IPS-15b (cell line): ENCODE measurements around the gene OS9.

Experiments used
- H3K27me3 ChIP-seq: one replicate; pipeline ENCODE4 v1.6.1; 2013; ENCODE audit warnings: low read length; ENCODE audit not compliant: control insufficient read depth, insufficient read depth
- H3K36me3 ChIP-seq: one replicate; pipeline ENCODE4 v1.6.1; 2013; ENCODE audit warnings: low read length; ENCODE audit not compliant: control insufficient read depth, insufficient read depth
- H3K4me1 ChIP-seq: one replicate; pipeline ENCODE4 v1.6.1; 2013; ENCODE audit warnings: mild to moderate bottlenecking, low read length; ENCODE audit not compliant: control insufficient read depth, insufficient read depth
- H3K4me3 ChIP-seq: one replicate; pipeline ENCODE4 v1.5.1; 2013; ENCODE audit warnings: low read depth, low read length
- H3K9ac ChIP-seq: one replicate; pipeline ENCODE4 v1.6.1; 2013; ENCODE audit warnings: low read depth, mild to moderate bottlenecking, low read length
- H3K9me3 ChIP-seq: one replicate; pipeline ENCODE4 v1.6.1; 2013; ENCODE audit warnings: mild to moderate bottlenecking, low read length; ENCODE audit not compliant: control insufficient read depth, insufficient read depth

Gene OS9

GRCh38 chr12:57761391-57761998, 67.6 kb downstream of the OS9 start:
- Histone ChIP-seq H3K27me3 (peaks cover 74% of the 10 kb centered on the region), H3K9me3 (no peaks in the 10 kb centered on the region), H3K9ac (no peak overlapping the region), H3K4me1 (peaks cover 9% of the 10 kb centered on the region), H3K4me3 (no peak overlapping the region), H3K36me3 (peaks cover 5% of the 10 kb centered on the region)

GRCh38 chr12:57762463-57762862, 68.5 kb downstream of the OS9 start:
- Histone ChIP-seq H3K27me3 (peaks cover 74% of the 10 kb centered on the region), H3K9me3 (no peaks in the 10 kb centered on the region), H3K36me3 (peaks cover 5% of the 10 kb centered on the region), H3K9ac (no peak overlapping the region), H3K4me1 (peaks cover 12% of the 10 kb centered on the region), H3K4me3 (no peak overlapping the region)

GRCh38 chr12:57763881-57764661, 70.1 kb downstream of the OS9 start:
- H3K36me3 ChIP-seq: peaks cover 8% of the 10 kb centered on the region
- peaks cover 14% of the 10 kb centered on the region for H3K4me1 ChIP-seq
- H3K9me3 ChIP-seq: no peaks in the 10 kb centered on the region
- peak overlapping the region; percentile 12 for H3K9ac ChIP-seq
- peak overlapping the region; percentile 89 for H3K4me3 ChIP-seq
- H3K27me3 ChIP-seq: peaks cover 67% of the 10 kb centered on the region

- H3K4me1 ChIP-seq: peaks cover 14% of the 10 kb centered on the region
- peak overlapping the region; percentile 60 for H3K9ac ChIP-seq
- peak overlapping the region; percentile 89 for H3K4me3 ChIP-seq
- H3K36me3 ChIP-seq: peaks cover 10% of the 10 kb centered on the region
- H3K9me3 ChIP-seq: no peaks in the 10 kb centered on the region
- H3K27me3 ChIP-seq: peaks cover 65% of the 10 kb centered on the region
Observed at GRCh38 chr12:57764662-57765002, 70.7 kb downstream of the OS9 start.

DNA sequence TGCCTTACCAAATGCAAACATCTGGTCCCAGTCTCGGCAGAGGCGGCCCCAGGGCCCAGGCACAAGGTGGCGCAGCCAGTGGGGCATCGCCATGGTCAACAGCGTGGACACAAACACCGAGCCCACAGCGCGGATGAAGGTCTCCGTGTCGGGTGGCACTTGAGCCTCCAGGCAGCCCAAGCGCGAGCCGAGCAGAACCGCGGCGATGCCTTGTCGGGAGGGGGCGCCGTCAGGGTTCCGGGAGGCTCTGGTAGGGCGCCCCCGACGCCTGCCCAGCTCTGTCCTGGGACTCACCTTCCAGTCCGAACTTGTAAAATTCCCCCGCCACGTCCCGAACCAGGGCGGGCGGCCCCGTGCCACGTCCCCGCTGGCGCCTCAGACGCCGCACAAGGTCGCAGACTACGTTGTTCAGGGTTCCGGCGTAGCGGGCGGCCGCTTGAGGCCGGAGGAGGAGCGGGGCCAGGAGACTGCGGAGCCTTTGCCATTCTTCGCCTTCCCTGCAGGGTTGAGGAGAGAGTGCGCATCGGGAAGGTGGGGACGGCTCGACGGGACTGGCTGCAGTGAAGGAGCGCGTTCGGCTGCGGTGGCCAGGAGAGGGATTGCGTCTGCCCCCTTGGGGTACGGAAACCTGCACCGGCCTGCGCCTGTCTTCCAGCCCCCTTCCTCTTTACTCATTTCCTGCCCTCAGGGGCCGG, 71.2 kb downstream of the OS9 start:
- H3K9ac ChIP-seq: peak overlapping the region; percentile 60
- H3K4me1 ChIP-seq: peaks cover 14% of the 10 kb centered on the region
- H3K9me3 ChIP-seq: no peaks in the 10 kb centered on the region
- H3K27me3 ChIP-seq: peaks cover 65% of the 10 kb centered on the region
- peak overlapping the region; percentile 89 for H3K4me3 ChIP-seq
- peaks cover 12% of the 10 kb centered on the region for H3K36me3 ChIP-seq

DNA sequence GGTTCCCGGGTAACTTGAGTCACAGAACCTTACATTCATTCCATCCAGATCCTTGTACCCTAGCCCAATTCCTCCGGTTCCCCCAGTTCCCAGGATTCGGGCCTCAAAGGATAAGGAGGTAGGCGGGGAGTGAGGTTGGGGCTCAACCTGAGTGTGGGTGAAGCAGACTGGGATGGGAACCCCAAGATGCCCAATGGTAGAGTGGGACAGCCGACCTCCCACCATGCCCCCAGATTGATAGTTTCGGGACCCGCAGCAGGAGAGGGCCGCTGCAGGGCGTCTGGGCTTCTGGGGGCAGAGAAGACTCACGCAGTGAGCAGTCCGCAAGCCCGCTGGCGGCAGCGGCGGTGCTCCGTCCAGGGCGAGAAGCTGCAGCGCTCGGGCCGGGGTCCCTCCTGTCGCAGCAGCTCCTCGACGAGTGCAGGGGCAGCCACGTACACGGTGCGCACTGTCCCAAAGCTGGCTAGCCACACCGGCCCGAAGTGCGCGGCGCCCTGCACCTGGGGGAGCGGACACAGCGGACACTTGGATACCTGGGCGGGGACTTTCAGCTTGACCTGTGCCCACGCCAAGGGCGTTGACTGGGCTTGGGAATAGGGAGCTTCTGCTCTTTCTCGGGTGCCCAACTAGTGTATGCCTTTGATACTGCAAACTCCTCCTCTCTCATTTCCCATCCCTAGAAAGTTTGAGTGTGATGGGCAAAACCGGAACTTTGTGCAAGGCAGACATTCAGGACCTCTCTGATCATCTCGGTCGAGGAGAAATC, 71.9 kb downstream of the OS9 start:
- no peaks in the 10 kb centered on the region for H3K9me3 ChIP-seq
- H3K36me3 ChIP-seq: peaks cover 12% of the 10 kb centered on the region
- H3K9ac ChIP-seq: no peak overlapping the region
- peaks cover 14% of the 10 kb centered on the region for H3K4me1 ChIP-seq
- H3K27me3 ChIP-seq: peaks cover 65% of the 10 kb centered on the region
- peak overlapping the region; percentile 89 for H3K4me3 ChIP-seq

DNA sequence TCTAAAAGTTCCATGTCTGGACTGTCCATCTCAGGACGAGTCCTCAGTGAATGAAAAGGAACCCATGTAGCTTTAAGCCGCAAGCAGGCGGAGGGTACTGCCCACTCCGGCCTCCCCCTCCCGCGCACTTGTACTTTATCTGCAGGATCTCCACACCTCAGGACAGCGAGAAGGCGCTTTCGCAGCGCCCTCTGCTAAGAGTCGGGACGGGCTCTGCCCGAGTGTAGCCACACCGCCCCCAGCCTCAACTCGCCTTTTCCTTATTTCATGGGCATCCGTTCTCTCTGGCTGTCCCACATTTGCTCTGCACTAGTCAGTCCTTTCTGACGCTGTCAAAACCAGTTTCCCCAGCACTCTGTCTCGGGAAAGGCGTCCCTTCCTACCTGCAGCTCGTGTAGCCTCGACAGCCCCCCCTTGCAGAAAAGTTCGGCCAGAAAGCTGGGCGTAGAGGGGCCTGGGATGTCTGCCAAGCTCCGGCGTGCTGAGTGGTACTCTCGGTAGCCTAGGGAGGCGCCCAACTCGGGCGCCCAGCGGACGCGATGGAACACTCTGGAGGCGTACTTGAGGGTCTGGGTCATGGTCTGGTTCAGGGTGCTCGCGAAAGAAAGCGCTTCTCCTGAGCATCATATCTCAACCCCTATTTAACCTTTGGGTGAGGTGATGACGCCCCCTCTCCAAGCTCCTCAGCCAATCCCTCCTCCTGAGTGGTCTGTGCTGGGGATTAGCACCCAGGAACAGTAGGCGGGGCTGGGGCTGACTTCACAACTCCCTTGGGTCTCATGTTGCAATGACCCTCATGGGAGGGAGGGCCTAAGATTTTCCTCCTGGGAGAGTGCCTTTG, 72.8 kb downstream of the OS9 start, which contains the start of gene CYP27B1:
TSS of gene CYP27B1 (minus strand) at position 615 of the 841 bp plus-strand sequence. CDS start at position 578, 37 bp downstream.
- no peak within 1 kb of the TSS for H3K9ac ChIP-seq
- peaks cover 59% of the 10 kb centered on the region for H3K27me3 ChIP-seq
- no peaks in the 10 kb centered on the region for H3K9me3 ChIP-seq
- H3K36me3 ChIP-seq: peaks cover 12% of the 10 kb centered on the region
- H3K4me1 ChIP-seq: peaks cover 14% of the 10 kb centered on the region
- H3K4me3 ChIP-seq: peak within 1 kb of the TSS; percentile 89

- Histone ChIP-seq H3K9ac (no peak overlapping the region), H3K36me3 (peaks cover 12% of the 10 kb centered on the region), H3K27me3 (peaks cover 56% of the 10 kb centered on the region), H3K4me1 (peaks cover 14% of the 10 kb centered on the region), H3K9me3 (no peaks in the 10 kb centered on the region), H3K4me3 (peak overlapping the region; percentile 89)
Observed at GRCh38 chr12:57767305-57767698, 73.4 kb downstream of the OS9 start.

GRCh38 chr12:57767876-57768275, 73.9 kb downstream of the OS9 start:
- Histone ChIP-seq H3K27me3 (peaks cover 50% of the 10 kb centered on the region), H3K36me3 (peaks cover 12% of the 10 kb centered on the region), H3K4me1 (peaks cover 14% of the 10 kb centered on the region), H3K4me3 (no peak overlapping the region), H3K9me3 (no peaks in the 10 kb centered on the region), H3K9ac (no peak overlapping the region)

DNA sequence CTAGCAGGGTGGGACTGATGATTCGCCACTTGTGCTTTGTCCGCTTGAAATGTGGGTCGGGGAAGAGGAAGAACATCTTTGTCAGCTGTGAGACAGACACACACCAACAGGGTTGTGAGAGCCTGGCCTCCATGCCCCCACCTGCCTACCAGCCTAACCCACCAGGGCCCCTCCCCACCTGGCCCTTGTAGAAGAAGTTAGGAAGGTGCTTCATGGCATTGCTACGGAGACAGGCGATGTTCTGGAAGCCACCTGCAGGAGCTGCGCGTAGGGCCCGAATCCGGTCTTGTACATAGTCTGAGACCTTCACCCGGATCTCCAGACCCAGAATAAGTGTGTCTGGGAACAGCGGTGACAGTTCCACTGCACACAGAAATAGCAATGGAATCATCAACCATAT, 75.7 kb downstream of the OS9 start:
- no peak overlapping the region for H3K9ac ChIP-seq
- peaks cover 9% of the 10 kb centered on the region for H3K4me1 ChIP-seq
- H3K4me3 ChIP-seq: no peak overlapping the region
- H3K36me3 ChIP-seq: peaks cover 12% of the 10 kb centered on the region
- H3K9me3 ChIP-seq: no peaks in the 10 kb centered on the region
- peaks cover 43% of the 10 kb centered on the region for H3K27me3 ChIP-seq

DNA sequence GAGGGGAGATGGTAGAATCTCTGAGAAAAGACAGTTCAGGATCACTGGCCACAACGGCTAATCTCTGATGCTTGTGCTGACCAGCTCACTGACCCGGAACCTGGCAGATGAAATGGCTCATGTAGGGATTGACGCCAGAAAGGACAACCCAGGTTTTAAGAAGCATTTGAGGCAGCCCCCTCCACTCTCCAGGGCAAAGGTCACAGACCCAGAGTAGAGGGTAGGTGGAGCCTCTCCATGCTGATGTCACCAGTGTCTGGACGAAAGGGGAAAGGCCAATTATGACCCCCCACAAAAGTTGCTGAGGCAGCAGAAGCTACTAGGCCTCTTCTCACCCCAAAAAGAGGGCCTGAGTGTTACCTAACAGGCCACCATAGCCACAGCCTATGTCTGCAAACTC, 76.8 kb downstream of the OS9 start:
- H3K4me3 ChIP-seq: no peak overlapping the region
- H3K9me3 ChIP-seq: no peaks in the 10 kb centered on the region
- H3K4me1 ChIP-seq: peaks cover 9% of the 10 kb centered on the region
- H3K36me3 ChIP-seq: peaks cover 12% of the 10 kb centered on the region
- H3K9ac ChIP-seq: no peak overlapping the region
- peaks cover 32% of the 10 kb centered on the region for H3K27me3 ChIP-seq
